Fibroblast of skin of right biceps (primary cell): Measurements from ENCODE around the gene ITGA5.
"Not testable (repeated sequence)": the region's sequence is repeated elsewhere in the genome, so short reads cannot be mapped to it uniquely, and the experiment has no call there.

Source experiments
- DNase-seq: peaks from one replicate; pipeline ENCODE4 v3.0.0-alpha.2; 2013

The ITGA5 gene

DNA sequence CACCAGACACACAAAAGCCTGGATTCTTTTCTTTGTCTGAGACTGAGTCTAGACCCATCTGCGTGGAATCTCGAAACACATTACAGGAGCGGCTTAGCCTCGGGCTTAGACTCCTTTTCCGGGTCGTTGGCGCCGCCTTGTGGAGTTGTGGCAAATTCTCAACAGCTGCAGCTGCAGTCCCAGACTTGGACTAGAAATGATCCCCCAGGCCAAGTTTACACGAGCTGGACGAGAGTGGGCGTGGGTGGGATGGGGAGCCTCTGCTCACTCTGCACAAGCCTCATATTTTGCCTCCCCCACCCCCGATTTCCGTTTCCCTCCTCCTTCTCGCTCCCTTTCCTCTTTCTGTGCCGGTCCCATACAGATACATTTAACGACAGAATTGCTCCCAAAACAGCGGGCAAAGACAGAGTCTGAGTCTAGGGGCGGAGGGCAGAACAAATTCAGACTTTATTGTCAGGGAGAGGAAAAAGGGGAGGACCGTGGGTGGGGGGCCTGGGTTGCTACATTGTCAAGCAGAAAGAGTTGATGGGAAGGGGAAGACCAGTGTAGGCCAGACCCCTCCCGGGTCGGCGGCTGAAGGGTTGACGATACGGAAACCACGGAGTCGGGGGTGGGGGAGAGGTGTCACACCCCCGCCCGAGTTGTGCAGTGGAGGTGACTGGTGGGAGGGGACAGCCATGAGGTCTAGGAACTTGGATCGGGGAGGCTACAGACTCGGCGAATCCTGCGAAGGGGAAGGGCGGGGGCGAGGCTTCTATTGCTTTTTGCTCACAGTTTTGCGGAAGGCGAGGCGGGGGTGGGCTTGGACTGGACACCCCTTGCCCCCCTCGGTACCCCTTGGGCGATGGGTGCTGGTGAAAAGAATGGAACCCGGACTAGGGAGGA is 50.1 kb downstream of the ITGA5 start:
- DNase-seq, result peak; percentile 85

DNA sequence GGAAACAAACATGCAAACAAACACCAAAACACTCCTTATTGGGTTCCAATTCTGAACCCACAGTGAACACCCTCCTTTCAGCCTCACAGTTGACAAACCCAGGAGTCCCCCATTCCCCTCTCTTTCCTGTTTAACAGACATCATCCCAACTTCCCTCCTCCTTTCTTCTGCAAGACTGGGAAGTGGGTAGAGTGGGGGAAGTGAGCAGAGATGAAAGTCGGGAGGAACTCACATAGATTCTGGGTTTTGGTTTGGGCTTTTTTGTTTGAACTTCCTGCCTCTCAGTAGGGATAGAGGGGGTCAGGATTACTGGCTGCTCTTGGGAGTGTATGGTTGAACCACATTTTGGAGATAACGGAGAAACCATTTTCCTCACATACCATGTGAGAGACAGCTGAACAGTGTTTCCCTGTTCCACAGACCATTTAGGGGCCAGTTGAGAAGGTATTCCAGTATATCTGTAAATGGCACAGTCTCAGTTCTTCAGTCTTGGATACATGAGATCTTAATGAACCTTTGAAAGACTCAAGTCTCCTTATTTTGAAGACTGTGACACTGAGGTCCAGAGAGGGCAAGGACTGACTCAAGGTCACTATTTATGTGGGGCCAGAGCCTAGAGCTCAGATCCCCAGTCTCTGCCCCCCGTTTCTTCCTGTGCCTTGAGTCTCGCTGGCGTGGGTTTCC is 50.9 kb downstream of the ITGA5 start:
- DNase-seq, result no peak

DNA sequence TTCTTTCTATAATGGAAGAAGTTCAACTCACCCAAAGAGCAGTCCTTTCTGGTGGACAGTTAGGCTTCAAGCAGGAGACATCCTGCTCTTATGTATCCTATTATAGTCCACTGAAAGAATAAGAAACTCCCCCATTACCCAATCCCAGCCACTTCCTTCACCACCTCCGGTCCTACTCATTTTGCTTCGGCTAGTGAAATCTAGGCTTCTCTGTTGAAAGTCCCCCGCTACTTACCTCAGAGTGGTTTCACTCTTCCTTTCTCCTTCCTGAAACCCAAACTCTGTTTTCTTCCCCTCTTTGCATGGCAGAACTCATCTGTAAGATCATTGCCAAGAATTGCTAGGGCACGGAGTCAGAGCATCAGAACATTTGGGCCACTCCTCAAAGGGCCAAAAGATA is 54.7 kb downstream of the ITGA5 start, which contains the start of gene GPR84:
Gene GPR84 (minus strand): TSS at position 74 of the 400 bp plus-strand sequence. CDS start 635 bp downstream, outside the sequence.
- no peak for DNase-seq

DNA sequence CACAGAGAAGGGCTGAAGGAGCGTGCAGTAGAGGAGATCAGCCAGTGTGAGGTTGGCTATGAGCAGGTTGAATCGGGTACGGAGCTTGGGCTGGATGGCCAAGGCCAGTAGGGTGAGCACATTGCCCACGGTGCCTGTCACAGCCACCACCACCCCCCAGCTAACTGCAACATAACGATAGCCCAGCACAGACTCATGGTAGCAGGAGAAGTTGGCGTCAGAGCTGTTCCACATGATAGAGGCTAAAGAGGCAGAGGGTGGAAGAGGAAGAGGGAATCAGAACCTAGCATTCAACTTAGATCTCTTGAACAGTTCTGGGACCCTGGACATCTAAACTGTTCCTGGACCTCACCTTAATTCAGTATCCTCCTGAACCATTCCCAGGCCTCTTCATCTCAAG is 55.4 kb downstream of the ITGA5 start:
- DNase-seq, result no peak

DNA sequence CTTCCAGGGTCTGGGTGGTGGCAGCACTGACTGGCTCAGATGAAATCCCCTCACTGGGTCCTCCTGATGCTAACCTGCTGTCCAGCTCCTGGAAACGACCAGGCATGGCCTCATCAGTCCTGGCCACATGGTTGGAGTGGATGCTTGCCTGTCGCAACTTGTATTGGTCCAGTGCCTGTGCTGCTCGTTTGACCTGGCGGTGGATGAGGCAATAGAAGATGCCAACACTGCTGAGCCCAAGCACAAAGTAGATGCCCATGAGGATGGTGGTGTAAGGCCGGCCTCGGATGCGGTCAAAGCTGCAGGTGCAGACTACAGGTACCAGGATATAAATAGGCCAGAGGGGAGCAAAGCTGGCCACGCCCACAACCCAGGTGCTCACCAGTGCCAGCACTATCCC is 56.0 kb downstream of the ITGA5 start:
- DNase-seq, result no peak

DNA sequence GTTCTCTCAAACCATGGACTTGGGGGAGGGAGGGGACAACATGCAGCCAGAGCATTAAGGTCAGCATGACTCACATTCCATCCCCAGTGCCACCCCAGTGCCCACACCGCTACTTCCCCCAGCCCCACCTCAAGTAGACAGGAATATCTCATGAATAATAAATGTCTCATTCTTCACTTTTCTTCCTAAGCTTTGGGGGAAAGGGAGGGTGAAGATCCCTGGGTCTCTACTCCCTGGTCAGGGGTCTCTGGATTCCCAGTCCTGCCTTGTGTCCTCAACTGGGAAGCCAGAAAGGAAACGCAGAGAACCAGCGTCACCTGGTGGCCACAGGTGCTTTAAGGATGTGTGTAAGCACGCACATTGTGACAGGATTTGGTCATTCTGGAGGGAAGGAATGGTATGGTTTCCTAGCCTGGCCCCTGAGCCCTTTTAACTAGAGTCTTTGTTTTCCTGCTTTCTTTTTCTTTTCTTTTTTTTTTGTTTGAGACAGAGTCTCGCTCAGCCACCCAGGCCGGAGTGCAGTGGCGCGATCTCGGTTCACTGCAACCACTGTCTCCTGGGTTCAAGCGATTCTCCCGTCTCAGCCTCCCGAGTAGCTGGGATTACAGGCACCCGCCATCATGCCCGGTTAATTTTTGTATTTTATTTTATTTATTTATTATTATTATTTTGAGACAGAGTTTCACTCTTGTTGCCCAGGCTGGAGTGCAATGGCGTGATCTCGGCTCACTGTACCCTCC is 58.2 kb downstream of the ITGA5 start:
- peak; percentile 81 for DNase-seq

DNA sequence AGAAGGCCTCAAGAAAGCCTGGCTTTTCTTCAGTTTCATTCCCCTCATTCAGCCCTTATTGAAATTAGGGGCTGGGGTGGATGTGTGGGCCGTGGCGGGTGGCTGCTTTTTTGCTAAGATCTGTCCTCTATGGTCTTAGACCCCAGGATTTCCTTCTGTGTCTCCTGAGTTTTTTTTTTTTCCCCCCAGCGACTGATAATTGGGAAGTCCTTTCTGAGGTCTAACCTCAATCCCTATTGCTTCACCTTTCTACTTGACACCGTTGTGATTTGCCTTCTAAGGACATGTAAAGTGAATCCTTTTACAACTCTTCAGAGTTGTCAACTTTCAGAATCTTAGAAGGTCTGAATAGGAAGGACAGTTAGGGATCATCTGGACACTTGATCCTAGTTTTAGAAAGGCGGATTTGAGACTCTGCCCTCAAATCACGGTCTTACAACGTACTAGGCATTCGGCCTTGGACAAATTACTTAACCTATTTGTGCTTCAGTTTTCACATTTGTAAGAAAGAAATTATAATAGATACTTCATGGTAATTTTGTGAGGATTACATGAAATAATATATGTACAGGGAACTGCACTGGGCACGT is 59.2 kb downstream of the ITGA5 start:
- no peak for DNase-seq

DNA sequence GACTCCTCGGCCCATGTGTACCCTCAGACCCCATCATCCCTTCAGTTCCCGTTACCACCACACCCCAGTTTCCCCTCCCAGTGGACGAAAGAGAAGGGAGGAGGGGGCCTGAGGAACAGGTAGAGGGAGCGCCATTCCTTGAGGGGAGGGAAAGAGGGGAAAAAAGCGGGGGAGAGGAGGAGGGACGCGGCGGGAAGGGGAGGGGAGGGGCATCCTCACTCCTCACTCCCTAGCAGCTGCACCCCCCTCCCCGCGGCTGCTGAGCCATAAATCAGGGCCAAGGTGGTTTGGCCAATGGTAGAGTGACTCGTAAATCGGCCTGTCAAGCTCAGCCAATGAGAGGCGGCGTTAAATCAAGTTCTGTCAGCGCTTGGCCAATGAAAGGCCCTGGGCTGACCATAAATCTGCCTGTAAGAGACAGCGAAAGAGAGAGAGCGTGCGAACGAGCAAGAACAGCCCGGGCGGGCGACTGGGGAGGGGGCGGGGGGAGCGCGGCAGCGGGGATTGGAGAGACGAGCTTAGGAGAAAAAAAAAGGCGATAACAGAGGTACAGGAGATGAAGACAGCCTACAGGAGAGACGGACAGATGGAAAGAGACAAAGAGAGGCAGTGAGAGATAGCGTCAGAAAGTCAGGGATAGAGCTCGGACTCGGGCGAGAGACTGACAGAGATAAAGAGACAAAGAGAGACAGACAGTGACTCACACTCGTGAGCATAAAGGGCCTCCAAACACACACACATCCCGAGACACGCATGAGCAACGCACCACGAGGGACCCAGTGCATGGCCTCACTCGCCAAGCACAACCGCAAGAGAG is 59.9 kb downstream of the ITGA5 start:
- peak; percentile 100 for DNase-seq

DNA sequence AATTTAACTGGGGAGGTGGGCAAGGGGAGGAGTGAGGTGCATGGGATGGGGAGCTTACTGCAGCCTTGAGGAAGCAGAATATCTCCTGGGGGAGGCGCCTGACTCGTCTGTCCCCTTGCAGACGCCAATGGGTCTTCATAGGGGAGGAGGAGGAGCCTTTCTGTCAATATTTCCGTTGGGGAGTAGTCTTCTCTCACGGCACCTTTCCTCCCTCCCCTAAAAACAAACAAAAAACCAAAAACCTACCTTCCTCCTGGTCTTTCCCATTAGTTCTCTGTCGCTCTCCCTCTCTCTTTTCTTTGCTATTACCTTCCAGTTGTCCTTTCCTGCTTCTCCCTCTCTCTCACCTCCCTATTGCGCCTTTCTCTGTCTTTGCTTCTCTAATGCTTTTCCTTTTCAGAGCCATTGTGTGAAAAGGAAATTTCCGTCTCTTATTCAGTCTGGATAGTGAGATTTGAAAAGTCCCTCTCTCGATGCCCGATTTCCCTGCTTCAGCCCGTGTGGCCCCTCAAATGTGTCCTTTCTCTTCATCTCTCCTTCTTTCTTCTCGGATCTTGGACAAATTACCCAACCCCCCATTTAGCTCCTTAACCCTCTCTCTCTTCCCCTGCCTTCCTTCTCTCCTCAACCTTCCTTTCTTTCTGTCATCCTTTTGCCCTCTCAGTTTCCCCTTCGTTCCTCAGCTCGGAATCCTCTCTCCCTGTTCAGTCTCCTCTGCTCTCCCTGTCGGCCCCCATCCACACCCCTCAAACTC is 60.7 kb downstream of the ITGA5 start:
- DNase-seq, result peak; percentile 50

DNA sequence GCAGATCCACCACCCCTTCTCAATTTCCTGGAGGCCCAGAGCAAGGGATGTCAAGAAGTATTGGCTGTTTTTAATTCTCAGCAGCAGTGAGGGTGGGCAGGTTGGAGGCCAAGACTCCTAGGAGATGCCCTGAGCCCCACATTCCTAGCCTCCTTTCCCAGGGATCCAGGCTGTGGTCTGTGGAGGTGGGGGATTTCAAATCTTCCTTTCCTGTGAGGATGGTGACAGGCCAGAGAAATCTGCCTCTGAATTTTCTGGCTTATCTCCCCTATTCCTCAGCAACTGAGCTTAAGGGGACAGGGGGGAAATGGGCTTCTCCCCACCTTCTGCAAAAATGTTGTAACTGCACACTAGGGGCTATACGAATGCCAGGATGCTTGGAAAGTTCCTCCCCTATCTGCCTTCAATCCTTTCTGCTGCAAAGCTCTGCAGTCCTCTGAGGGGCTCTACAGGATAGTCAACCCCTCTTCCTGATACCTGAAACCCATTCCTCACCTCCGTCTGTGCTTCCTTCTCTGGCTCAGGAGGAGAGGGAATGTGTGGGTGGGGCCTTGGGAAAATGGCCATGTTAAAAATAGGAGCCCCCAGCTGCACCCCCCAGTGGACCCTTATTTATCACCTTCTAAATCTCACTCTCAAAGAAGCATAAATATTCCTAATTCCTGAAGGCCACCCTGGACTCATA is 61.4 kb downstream of the ITGA5 start:
- no peak for DNase-seq

DNA sequence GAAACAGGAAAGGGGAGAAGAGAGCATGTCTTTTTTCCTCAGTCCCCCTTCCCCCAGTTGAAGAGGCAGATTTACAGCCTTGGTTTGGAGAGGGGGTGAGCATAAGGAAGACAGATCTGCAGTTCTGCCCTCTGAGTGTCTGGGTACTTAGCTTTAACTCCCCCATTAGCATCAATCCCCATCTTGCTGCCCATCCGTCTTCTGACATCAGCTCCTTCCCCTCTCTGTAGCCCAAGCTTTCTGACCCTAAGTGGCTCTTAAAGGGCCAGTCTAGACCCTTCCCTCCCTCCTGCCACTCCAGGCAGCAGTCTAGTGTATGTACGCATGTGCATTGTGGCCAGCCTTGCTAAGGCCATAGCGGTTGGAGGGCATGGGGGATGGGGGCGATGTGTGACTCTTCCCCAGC is 62.1 kb downstream of the ITGA5 start:
- peak; percentile 36 for DNase-seq

DNA sequence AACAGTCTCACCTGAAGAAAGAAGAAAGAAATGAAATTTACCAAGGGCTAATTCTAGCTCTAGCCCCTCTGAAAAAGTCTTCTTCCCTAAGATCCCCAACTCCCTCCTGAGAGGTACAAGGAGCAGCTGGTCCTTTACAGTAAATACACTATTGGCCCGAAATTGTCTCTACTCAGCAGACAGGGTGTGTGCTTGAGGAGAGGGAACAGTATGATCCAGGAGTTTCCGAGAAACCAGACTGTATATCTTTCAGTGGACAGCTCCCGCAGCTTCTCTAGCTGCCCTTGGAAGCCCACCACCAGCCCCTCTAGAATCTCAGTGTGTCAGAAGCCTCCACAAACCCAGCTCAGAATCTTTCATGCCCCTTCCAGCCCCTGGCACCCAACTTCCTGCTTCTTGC is 62.8 kb downstream of the ITGA5 start:
- DNase-seq, result no peak

DNA sequence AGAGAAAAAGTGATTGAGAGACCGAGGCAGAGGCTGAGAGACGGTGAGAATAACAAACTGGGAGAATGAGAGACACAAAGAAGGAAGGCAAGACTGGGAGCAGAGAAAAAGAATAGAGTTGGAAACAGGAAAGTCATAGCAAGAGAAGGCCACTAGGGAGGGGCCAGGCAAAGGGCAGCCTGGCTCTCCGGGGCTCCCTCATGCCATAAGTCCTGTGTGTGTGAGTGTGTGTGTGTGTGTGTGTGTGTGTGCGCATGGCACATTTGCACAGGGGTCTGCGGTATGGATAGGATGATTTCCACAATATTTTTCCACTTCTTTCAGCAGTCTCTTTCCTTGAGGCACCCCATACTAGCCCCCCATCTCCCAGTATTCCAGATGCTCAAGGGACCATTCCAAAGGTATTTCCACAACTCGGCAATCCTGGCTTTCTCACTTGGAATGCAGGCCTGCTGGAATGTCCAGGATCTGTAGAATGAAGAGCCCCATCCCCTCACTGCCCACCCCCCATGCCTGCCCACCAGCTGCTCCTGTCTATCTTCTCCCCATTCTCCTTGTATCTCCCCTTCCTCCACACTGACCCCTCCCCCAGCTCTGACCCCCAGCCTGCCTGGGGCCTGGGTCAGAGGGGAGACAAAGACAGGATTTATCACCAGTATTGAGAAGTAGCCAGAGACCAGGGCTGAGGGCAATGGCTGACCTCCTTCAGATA is 63.8 kb downstream of the ITGA5 start:
- DNase-seq, result no peak

DNA sequence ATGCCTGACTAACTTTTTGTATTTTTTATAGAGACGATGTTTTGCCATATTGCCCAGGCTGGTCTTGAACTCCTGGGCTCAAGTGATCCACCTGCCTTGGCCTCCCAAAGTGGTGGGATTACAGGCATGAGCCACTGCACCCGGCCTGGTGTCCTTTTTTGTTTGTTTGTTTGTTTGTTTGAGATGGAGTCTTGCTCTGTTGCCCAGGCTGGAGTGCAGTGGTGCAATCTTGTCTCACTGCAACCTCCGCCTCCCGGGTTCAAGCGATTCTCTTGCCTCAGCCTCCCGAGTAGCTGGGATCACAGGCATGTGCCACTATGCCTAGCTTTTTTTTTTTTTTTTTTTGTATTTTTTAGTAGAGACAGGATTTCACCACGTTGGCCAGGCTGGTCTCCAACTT is 64.8 kb downstream of the ITGA5 start:
- DNase-seq, result not testable (repeated sequence)

DNA sequence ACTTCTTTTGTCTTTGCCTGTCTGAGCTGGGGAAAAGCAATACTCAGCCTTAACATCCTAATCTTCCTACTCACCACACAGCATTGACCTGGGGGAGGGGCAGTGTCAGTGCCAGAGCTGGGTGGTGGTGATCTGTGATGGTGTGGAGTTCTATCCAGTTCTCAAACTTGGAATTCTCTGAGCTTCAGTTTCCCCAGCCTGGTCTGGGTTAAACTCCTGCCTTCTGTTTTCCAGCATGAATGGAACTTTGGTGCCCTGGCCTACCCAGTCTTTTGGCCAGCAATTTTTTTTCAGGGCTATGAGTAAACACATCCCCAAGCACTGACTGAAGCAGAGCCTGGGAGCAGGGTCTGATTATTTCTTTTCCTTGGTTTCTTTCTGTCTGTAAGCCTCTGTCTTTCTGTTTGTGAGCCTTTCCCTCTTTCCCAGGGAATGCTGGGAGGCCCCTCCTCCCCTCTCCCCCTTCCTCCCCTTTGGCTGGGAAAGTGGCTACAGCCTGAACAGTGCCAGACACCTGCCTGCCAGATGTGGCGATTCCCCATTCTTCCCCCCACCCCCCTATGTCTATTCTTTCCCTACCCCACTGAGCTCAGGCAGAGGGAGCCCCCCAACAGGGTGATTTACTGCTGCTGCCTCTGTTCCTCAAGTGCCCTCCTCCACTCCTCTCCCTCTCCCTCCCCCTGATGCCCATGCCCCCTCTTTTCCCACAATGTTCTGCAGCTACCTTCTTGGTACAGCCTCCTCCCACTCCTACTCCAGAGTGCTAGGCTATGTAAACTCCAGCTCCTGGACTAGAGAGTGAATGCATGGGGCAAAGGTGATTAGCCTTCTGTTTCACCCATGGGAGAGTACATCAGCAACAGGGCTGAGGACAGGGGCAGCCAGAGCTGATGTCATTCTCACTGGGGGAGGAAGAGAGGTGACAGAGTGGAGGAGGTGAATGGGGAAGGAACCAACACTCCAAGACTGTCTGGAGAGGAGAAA is 65.9 kb downstream of the ITGA5 start:
- DNase-seq, result peak; percentile 65

DNA sequence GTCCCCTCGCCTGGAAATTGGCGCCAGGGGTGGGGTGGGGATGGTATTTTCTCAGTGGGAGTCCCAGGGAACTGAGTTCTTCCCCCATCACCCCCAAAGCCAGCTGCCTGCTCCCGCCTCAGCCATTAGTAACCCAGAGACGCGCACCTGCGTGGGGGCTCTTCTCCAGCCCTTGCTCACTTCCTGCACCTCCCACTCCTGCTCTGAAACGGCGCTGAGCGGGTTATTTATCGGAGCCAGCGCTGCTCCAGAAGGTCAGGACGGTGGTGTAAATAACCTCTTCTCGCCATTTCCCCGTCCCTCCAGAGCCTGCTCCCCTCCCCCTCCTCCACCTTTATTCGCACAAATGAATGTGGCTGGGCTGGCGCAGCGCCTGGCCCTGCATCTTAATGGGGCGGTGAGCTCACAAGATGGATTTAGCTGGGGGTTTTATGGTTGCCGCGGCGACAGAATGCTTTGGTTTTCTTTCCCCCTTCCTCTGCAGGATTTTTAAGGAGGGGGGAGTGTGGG is 67.0 kb downstream of the ITGA5 start:
- peak; percentile 86 for DNase-seq

DNA sequence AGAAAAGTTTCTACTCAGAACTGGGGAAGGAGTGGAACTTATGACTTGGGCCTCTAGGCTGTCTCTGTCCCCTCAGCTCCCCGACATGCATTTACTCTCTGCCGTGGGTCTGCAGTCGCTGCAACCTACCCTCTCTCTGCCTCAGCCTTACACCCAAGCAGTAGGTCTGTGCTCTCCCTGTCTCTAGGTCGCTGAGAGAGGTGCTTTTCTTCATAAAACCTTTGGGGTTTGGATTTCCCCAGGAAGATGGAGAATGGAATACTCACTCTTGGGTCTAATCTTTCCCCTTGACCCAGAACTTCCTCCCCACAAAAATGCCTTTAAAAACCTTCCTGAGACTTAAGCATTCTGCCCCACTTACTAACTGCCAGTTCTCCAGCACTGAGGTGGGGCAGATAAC is 67.7 kb downstream of the ITGA5 start:
- no peak for DNase-seq

DNA sequence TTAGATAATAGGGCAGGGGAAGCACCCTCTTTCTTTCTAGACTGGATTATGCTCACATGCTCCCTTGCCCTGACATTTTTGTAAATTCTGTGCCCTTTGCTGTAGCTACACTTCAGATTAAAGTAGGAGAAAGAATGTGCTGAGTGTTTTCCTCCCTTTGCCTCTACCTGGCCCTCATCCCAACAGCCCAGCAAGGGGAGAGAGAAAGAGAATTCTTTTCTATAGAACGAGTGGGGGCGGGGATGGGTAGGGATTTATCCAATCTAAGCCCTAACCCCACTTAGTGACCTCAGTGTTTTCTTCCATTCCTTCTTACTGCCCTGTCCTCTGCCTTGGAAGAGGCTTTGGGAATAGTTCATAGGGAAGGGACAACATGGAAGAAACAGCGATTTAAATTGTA is 68.3 kb downstream of the ITGA5 start:
- DNase-seq, result no peak

DNA sequence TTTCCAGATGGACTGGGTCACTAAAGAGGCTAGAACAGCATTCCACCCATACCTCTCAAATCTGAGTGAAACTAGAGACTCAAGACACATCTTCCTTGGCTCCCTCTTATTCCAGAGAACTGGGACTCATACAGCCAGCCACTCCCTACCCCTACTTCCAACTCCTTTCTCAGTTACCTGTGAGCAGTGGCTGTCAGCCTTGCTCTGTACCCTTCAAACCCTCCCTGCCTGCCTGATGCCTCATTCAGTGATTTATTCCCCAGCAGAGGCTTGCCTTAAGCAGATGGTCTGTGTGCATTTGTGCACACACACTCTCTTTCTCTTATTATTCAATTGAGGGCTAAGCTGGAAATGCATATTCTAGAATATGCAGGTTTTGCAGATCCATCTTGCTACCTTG is 69.4 kb downstream of the ITGA5 start:
- no peak for DNase-seq
